ENCODE results near the gene MAP4K4.

Gene MAP4K4

DNA sequence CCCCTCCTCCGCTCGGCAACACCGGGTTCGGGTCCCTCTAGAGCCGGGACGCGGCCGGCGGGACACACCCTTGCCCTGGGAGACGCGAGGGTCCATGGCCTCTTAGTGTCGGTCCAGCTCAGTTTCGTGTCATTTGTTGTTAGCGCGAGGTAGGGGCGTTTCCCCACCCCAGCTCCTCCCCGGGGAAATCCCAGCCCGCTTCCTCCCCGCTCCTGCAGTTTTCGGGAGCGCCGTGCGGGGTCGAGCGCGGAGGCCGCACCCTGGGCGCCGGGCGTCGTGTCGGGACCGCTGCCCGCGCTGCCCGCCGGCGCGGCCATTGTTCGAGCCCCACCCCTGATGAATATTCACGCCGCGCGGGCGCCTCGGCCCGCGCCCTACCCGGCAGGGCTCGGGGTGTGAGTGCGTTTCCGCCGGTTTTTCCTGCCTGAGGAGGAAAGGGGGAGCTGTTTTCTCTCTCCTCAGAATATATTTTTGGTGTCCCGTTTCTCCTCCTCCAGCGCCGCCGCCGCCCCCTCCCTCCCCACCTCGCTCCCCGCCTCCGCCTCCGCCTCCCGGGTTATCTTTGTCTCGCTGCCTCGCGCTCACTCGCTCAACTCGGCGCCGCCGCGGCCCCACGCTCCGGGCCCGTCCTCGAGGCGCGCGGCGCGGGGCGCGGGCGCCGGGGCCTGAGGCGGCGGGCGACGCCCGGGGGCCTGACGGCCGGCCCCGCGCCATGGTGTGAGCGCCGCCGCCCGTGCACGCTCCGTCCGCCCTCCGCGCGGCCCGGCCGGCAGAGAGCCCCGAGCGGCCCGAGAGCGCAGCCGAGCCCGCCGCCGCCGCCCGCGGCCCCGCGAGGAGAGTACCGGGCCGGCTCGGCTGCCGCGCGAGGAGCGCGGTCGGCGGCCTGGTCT, at the start of gene MAP4K4:
Gene MAP4K4, plus strand, starts transcription at position 584 of the 890 bp plus-strand sequence. CDS start 374 bp downstream, outside the sequence.
- peak; percentile 84 for DNase-seq

GRCh38 chr2:101653469-101653868, 44.0 kb upstream of the MAP4K4 start:
- DNase-seq, result peak; percentile 8

- DNase-seq, result no peak
Measured at GRCh38 chr2:101655702-101656422, 41.6 kb upstream of the MAP4K4 start.

DNA sequence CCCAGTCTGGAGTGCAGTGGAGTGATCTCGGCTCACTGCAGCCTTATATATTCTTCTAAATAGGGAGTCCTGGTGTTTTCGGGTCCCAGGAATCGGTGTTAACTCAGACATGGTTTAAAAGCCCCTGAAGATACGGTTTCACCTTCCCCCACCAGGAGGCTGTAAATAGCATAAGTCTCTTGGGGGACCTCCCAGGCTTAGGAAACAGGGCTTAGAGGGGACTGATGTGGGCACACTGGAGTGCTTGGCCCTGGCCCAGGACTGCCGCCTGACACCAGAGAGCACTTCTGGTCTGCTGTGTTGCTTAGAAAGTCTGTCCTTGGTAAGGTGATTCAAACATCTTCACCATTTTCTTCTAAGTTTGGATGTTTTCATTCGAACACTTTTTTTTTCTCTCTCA, 39.7 kb upstream of the MAP4K4 start:
- DNase-seq, result no peak

- DNase-seq, result no peak
Measured at GRCh38 chr2:101658387-101658786, 39.1 kb upstream of the MAP4K4 start.

DNA sequence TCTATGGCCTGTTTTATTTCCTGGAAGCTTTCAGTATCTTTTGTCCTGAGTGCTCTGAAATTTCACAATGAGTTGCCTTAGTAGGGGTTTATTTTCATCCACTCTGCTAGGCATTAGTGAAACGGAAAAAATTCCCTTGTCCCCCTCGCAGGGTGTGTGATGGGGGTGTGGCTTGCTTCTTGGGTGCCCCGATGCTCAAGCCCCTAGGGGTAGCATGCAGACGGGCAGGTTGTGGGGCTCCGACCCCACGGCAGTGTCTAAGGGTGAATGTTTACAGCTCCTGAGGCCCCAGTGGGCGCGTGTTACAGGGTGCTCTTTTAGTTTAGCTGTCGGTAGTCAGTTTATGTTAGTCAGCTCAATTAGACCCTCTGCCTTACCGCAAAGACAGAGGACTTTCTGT, 32.2 kb upstream of the MAP4K4 start:
- DNase-seq, result no peak

- DNase-seq, result no peak
Measured at GRCh38 chr2:101667823-101668222, 29.7 kb upstream of the MAP4K4 start.

DNA sequence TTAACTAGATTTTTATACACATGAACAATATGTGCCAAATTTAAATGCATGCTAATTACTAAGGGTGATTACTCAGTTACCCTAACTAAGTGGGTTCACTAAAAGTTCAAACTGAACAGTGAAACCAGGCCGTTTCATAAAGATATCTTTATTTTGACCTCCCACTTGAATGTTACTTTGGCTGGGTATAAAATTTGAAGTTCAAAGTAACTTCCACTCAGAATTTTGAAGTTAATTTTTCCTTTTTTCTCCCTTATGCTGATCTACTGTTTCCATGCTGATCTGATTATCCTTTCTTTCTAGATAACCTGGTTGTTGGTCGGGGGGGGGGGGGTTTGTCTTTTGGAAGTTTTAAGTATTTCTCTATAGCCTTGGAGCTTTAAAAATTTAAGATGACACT, 25.5 kb upstream of the MAP4K4 start:
- no peak for DNase-seq

DNA sequence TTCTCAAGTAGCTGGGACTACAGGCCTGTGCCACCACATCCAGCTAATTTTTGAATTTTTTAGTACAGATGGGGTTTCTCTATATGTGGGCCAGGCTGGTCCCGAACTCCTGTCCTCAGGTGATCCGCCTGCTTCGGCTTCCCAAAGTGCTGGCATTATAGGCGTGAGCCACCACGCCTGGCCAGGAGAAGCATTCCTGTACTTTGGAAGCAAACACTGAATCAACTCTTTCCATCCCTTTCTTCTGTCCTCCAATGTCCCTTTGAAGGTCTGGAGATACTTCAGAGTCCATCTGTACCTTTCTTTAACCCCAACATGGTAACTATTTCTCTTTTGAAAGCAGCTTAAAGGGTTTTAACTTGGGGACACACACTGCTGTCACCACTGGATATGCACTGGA, 23.6 kb upstream of the MAP4K4 start:
- no peak for DNase-seq

DNA sequence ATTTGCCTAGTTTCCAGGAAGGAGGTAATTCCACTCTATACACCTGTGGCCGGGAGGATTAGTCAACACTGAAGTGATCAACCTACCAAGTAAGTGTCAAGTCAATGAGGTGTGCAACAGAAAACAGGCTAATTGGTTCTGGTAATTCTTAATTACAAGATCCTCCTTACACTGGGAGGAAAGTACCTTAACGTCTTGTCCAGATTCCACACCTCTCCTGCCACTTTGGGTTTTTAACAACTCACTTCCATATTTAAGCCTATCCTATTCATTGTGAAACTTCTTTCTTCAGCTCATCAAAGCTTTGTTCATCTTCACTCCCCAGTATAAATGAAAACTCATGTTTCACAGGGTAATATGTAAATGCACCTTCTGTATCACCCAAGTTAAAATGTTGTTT, 22.0 kb upstream of the MAP4K4 start:
- DNase-seq, result no peak

- no peak for DNase-seq
Measured at GRCh38 chr2:101676674-101677073, 20.8 kb upstream of the MAP4K4 start.

GRCh38 chr2:101677658-101678057, 19.8 kb upstream of the MAP4K4 start:
- DNase-seq, result peak; percentile 23

- no peak for DNase-seq
Measured at GRCh38 chr2:101678379-101678778, 19.1 kb upstream of the MAP4K4 start.

GRCh38 chr2:101679037-101679726, 18.3 kb upstream of the MAP4K4 start:
- DNase-seq, result peak; percentile 77

- peak; percentile 12 for DNase-seq
Measured at GRCh38 chr2:101679801-101680487, 17.6 kb upstream of the MAP4K4 start.

- DNase-seq, result no peak
Measured at GRCh38 chr2:101682311-101682710, 15.2 kb upstream of the MAP4K4 start.

DNA sequence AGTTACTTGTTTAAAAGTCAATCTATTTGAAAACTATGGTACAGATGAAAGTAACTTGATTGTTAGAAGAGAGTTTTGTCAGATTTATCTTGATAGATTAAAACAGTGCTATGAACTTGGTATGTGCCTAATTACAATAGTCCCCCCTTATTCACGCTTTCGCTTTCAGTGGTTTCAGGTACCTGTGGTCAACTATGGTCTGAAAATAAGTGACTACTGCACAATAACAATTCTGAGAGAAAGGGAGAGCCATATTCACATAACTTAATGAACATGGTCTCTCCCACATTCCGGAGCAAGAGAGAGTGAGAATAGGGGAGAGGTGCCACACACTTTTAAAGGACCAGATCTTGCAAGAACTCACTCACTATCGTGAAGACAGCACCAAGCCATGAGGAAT, 13.2 kb upstream of the MAP4K4 start:
- no peak for DNase-seq

DNA sequence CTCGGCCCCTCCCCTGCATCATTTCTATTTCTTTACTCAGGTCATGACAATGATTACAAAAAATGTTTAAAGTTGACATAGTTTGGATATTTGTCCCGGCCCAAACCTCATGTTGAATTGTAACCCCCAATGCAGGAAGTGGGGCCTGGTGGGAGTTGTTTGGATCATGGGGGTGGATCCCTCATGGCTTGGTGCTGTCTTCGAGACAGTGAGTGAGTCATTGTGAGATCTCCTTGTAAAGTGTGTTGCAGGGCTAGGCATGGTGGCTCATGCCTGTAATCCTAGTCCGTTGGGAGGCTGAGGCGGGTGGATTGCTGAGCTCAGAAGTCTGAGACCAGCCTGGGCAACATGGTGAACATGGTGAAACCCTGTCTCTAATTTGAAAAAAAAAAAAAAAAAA, 9.2 kb upstream of the MAP4K4 start:
- DNase-seq, result no peak

GRCh38 chr2:101689114-101689825, 8.2 kb upstream of the MAP4K4 start:
- no peak for DNase-seq

DNA sequence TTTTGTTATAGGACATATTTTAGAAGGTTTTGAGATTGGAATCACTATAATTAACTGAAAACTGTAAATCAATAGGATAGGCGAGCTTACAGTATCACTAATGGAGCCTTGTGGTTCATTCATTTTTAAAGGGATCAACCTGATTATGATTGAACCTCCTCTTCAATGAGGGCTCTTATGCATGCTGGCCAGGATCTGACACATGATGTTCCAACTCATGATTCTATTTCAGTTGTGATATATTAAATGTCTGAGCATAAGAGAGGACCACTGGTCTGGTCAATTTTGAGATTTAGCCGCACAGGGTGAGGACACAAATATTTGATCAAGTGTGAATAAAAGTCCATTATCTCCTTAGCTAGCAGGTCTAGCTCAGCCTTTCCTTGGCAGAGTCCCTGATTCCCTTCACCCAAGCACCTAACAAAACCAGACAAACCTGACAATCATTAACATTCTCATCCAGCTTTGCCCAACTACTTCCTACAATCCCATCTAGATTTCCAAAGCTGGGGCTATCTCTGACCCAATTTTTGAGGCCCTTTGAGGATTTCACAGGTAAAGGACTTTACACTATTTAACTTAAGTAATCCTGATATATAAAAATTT, 6.9 kb upstream of the MAP4K4 start:
- no peak for DNase-seq

DNA sequence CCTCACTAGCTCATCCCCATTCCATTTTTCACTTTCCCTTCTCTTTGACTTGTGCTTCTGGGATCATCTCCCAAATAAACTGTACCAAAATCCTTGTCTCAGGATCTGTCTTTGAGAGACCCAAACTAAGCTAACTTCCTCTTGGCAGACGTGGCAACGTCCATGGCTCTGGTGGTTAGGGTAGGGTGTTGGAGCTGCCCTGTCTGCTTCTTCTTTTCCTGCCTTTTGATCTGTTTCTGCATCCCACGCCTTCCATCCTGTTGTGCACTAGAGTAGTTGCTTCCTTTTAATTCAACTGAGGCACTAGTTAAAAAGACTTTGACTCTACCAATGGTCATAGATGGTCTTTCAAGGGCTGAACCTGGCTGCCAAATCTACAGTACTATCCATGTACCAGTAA, 5.5 kb upstream of the MAP4K4 start:
- DNase-seq, result no peak

DNA sequence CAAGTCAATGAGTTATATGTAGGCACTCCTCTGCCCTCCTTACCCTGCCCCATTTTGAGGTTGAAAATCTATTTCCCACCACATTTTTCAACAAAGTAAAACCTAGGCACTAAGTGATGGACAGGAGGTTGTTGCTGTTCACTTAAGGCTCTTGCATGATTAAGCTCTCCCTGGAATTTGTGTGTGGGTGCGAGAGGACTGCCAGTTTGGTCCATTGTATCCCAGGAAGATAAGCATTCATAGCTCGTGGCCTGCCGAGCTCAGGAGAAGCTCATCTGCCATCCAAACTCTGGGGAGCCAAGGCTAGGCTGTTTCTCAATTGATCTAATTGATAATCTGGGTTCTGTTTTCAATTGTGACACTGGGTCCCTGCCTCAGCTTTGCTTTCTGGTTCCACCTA, 4.7 kb upstream of the MAP4K4 start:
- DNase-seq, result no peak
